GM19099 (cell line): ENCODE data around the gene RFWD3.

Experiments
- POLR2A ChIP-seq: IDR thresholded peaks from 3 replicates; pipeline ENCODE4 v1.6.1; 2011; ENCODE audit warnings: low read depth; ENCODE audit not compliant: insufficient read length; ENCODE audit errors: extremely low read depth

RFWD3 gene

DNA sequence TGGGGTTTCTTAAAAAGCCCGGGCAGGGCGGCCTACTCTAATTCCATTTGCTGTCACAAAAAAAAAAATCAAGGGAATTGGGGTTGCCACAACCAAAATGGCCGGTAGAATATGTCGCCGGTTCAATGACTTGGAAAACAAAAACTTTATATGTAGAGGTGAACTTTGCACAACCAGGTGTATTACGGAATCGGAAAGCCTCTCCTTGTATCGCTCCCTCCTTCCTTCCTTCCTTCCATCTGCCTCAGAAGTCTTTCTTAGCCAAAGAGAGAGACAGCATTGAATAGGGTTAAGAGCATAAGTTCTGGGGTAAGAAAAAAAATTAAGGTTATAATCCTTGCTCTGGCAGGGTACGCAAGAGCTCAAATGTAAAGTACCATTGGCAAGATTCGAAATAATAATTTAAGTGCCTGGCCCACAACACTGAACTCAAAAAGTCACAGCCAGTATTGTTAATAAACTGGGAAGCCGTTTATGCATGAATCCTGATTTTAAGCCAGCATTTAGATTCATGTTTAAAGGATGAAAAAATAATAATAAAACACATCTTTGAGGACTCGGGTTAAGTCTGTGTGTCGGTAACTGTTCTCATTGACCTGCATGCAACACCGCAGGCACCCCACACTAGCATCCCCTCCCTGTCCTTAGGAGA is 59.2 kb downstream of the RFWD3 start:
- TF ChIP-seq POLR2A, result no peak

- peak; percentile 98 for TF ChIP-seq POLR2A
These were observed 60.0 kb downstream of the RFWD3 start, which contains the start of gene GLG1 for GRCh38 chr16:74606521-74607309. Gene GLG1, minus strand, starts transcription at chr16:74607114. Its CDS starts 20 bp downstream, at chr16:74607094.

GRCh38 chr16:74605746-74606520 is 60.7 kb downstream of the RFWD3 start:
- TF ChIP-seq POLR2A, result no peak

- TF ChIP-seq POLR2A, result no peak
These were observed 61.3 kb downstream of the RFWD3 start for GRCh38 chr16:74605332-74605731.

DNA sequence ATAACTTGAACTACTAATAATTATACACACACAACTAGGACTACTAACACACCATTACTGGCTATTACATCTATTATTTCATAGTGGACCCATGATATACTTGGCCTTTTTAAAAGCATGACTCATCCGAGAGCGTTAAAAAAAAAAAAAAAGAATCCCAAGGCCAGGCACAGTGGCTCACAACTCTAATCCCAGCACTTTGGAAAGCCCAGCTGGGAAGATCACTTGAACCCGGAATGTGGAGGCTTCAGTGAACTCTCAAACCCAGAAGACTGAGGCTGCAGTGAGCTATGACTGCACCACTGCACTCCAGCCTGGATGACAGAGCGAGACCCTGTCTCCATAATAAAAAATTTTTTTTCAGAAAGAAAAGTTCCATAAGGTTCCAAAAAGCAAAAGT is 62.8 kb downstream of the RFWD3 start:
- no peak for TF ChIP-seq POLR2A

- TF ChIP-seq POLR2A, result no peak
These were observed 65.4 kb downstream of the RFWD3 start for GRCh38 chr16:74601126-74601871.

DNA sequence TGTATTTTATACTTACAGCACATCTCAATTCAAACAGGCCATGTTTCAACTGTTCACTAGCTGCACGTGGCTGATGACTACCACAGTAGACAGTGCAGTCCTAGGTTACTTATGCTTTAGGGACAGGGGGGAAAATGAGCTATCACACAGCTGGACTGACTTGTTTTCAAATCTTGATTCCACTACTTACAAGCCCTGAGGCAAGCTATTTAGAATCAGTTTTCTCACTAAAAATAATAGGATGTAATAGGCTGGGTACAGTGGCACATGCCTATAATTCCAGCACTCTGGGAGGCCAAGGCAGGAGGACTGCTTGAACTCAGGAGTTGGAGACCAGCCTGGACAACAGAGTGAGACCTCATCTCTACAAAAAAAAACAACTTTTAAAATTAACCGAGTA is 70.1 kb downstream of the RFWD3 start:
- TF ChIP-seq POLR2A, result no peak

- no peak for TF ChIP-seq POLR2A
These were observed 73.8 kb downstream of the RFWD3 start for GRCh38 chr16:74592847-74593246.

- TF ChIP-seq POLR2A, result no peak
These were observed 74.6 kb downstream of the RFWD3 start for GRCh38 chr16:74591876-74592650.

- TF ChIP-seq POLR2A, result no peak
These were observed 79.7 kb downstream of the RFWD3 start for GRCh38 chr16:74586948-74587347.

DNA sequence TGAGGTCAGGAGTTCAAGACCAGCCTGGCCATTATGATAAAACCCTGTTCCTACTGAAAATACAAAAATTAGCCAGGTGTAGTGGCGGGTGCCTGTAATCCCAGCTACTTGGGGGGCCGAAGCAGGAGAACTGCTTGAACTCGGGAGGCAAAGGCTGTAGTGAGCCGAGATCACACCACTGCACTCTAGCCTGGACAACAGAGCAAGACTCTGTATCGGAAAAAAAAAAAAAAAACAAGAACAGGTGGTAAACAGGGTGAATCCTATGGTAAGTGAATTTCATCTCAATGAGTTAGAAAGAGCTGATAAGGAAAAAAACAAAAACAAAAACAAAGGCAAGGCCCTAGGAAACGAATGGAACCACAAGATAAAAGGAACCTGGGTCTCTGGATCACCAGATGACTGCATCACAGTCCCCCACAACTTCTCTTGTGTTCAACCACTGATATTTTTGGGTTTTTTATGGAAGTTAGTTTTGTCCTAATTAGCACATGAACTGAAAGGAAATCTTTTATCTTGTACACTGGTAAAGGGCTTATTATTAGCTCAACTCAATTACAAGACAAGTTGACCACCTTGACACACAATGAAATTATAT is 80.7 kb downstream of the RFWD3 start:
- no peak for TF ChIP-seq POLR2A

DNA sequence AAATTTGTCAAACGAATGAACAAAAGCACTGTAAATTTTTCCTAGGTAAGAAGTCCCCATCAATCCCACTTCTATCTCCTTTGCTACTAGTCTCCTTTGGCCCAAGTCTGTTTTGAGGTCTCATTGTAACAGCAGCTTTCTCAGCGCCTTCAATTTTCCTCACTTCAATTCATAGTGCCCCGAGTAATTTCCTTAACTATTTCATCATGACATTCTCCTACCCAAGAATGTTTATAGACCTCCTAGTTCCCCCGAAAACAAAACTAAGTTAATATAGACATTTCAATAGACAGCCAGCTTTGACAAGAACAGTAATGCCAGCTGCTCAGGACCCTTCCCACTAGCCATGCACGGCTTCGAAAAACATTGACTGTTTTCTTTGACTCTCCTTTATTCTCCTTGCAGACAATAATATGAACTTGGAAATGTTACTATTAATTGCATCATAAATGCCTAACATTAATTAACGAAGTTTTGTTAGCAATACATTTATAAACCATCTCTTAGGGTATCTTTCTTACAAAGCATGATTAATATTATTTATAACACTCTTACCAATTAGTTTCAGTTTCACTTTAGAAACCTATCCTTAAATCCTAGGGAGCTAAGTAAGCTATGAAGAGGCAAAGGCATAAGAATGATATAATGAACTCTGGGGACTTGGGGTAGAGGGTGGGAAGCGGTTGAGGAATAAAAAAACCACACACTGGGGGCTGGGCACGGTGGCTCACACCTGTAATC is 82.6 kb downstream of the RFWD3 start:
- no peak for TF ChIP-seq POLR2A

DNA sequence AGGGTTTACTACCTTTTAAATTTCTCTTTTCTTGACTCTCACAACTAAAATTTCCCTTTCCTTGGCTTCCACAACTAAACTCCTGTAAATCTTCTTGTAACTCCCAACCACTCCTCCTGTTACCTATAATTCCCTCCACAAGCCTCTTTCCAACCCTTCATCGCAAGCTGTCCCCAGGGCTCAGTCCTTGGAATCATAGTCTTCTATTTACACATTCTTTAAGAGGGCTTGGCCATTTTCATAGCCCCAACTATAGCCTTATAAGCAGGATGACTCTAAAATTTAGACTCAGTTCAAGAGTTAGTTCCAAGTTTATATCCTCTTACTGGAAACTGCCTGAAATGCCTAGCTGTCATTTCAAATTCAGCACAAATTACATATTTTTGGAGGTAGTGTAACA is 83.7 kb downstream of the RFWD3 start:
- no peak for TF ChIP-seq POLR2A
